HL-60 (cell line): ENCODE results near the gene MAP3K4.

ENCODE experiments used
- TF ChIP-seq, protein P1 (sequence below): IDR thresholded peaks from one replicate; pipeline ENCODE4 v1.5.1; 2011; ENCODE audit warnings: low read length, control low read depth, inconsistent platforms; ENCODE audit not compliant: insufficient read depth
- TF ChIP-seq, protein P2 (sequence below): IDR thresholded peaks from 2 replicates; pipeline ENCODE4 v1.6.1; 2012; ENCODE audit warnings: low read depth; ENCODE audit not compliant: insufficient replicate concordance

DNA sequence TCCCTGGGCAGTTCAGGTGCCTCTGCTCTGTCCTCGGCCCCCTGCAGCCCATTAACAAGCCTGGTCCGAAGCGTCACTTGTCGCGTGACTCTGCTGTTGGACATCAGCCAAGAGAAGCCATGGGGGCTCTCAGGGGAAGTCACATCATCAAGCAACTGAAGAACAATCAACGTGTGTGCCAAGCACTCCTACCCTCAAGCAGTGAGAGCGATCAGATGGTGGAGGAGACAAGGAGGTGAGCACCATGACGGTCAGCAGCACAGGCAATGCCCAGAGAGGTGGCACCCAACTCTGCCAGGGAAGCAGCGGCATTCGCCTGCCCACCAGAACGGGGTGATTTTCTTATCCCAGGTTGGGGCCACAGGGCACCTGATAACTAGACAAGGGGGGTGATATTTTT is 149.6 kb downstream of the MAP3K4 start:
- TF ChIP-seq, protein P1, sequence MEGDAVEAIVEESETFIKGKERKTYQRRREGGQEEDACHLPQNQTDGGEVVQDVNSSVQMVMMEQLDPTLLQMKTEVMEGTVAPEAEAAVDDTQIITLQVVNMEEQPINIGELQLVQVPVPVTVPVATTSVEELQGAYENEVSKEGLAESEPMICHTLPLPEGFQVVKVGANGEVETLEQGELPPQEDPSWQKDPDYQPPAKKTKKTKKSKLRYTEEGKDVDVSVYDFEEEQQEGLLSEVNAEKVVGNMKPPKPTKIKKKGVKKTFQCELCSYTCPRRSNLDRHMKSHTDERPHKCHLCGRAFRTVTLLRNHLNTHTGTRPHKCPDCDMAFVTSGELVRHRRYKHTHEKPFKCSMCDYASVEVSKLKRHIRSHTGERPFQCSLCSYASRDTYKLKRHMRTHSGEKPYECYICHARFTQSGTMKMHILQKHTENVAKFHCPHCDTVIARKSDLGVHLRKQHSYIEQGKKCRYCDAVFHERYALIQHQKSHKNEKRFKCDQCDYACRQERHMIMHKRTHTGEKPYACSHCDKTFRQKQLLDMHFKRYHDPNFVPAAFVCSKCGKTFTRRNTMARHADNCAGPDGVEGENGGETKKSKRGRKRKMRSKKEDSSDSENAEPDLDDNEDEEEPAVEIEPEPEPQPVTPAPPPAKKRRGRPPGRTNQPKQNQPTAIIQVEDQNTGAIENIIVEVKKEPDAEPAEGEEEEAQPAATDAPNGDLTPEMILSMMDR, result no peak
- TF ChIP-seq, protein P2, sequence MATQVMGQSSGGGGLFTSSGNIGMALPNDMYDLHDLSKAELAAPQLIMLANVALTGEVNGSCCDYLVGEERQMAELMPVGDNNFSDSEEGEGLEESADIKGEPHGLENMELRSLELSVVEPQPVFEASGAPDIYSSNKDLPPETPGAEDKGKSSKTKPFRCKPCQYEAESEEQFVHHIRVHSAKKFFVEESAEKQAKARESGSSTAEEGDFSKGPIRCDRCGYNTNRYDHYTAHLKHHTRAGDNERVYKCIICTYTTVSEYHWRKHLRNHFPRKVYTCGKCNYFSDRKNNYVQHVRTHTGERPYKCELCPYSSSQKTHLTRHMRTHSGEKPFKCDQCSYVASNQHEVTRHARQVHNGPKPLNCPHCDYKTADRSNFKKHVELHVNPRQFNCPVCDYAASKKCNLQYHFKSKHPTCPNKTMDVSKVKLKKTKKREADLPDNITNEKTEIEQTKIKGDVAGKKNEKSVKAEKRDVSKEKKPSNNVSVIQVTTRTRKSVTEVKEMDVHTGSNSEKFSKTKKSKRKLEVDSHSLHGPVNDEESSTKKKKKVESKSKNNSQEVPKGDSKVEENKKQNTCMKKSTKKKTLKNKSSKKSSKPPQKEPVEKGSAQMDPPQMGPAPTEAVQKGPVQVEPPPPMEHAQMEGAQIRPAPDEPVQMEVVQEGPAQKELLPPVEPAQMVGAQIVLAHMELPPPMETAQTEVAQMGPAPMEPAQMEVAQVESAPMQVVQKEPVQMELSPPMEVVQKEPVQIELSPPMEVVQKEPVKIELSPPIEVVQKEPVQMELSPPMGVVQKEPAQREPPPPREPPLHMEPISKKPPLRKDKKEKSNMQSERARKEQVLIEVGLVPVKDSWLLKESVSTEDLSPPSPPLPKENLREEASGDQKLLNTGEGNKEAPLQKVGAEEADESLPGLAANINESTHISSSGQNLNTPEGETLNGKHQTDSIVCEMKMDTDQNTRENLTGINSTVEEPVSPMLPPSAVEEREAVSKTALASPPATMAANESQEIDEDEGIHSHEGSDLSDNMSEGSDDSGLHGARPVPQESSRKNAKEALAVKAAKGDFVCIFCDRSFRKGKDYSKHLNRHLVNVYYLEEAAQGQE, result no peak
